HG03159 (cell line): Measurements from ENCODE around the gene SDC1.
"Not testable (repeated sequence)": the region's sequence is repeated elsewhere in the genome, so short reads cannot be mapped to it uniquely, and the experiment has no call there.

Experiments used
- ATAC-seq: cut with Tn5 transposase; IDR thresholded peaks from one replicate; pipeline ENCODE4 v1.9.1; 2021; ENCODE audit warnings: mild to moderate bottlenecking, moderate library complexity; ENCODE audit not compliant: unreplicated experiment

The SDC1 gene

GRCh38 chr2:20198796-20199632, 25.9 kb downstream of the SDC1 start:
- ATAC-seq = no peak

GRCh38 chr2:20198001-20198400, 26.9 kb downstream of the SDC1 start:
- no peak for ATAC-seq

GRCh38 chr2:20197192-20197591, 27.7 kb downstream of the SDC1 start:
- no peak for ATAC-seq

GRCh38 chr2:20196657-20197161, 28.2 kb downstream of the SDC1 start:
- ATAC-seq = no peak

- ATAC-seq = no peak
These were observed 28.8 kb downstream of the SDC1 start for GRCh38 chr2:20196053-20196656.

- no peak for ATAC-seq
These were observed 29.4 kb downstream of the SDC1 start for GRCh38 chr2:20195431-20196033.

- ATAC-seq = not testable (repeated sequence)
These were observed 29.9 kb downstream of the SDC1 start for GRCh38 chr2:20195016-20195411.

- no peak for ATAC-seq
These were observed 30.6 kb downstream of the SDC1 start for GRCh38 chr2:20194097-20195015.

- no peak for ATAC-seq
These were observed 31.7 kb downstream of the SDC1 start for GRCh38 chr2:20193185-20193584.

GRCh38 chr2:20192781-20193180, 32.1 kb downstream of the SDC1 start:
- ATAC-seq = no peak

- ATAC-seq = no peak
These were observed 33.0 kb downstream of the SDC1 start for GRCh38 chr2:20191714-20192569.

- no peak for ATAC-seq
These were observed 33.8 kb downstream of the SDC1 start for GRCh38 chr2:20190876-20191713.

GRCh38 chr2:20190170-20190569, 34.8 kb downstream of the SDC1 start:
- no peak for ATAC-seq

- ATAC-seq = no peak
These were observed 35.5 kb downstream of the SDC1 start for GRCh38 chr2:20189299-20189931.

GRCh38 chr2:20188851-20189250, 36.1 kb downstream of the SDC1 start:
- ATAC-seq = no peak

- ATAC-seq = no peak
These were observed 36.7 kb downstream of the SDC1 start for GRCh38 chr2:20188201-20188600.

GRCh38 chr2:20187331-20187730, 37.6 kb downstream of the SDC1 start:
- no peak for ATAC-seq

- no peak for ATAC-seq
These were observed 38.1 kb downstream of the SDC1 start for GRCh38 chr2:20186855-20187187.
